SK-N-SH treated with all-trans-retinoic acid at 6 μM for 48 hours (cell line): ENCODE measurements around the gene HABP4.

Source experiments
- ATAC-seq: fragments of 200-7000 bp; cut with Tn5 transposase; 3 replicates; pipeline ENCODE4 v1.9.1; 2020; ENCODE audit warnings: mild to moderate bottlenecking, moderate library complexity
- BACH2 ChIP-seq: fragments of 250-450 bp; sonication (Bioruptor Pico); IDR thresholded peaks from 2 replicates; pipeline ENCODE4 v1.9.0; 2021; ENCODE audit warnings: mild to moderate bottlenecking, borderline replicate concordance
- CREB5 ChIP-seq: fragments of 250-450 bp; sonication (Bioruptor Pico); IDR thresholded peaks from 2 replicates; pipeline ENCODE4 v1.5.1; 2020; ENCODE audit warnings: low read depth, mild to moderate bottlenecking, moderate library complexity
- CSDC2 ChIP-seq: fragments of 250-450 bp; sonication (Bioruptor Pico); IDR thresholded peaks from 2 replicates; pipeline ENCODE4 v1.5.0; 2020; ENCODE audit warnings: mild to moderate bottlenecking, moderate library complexity
- CSRNP3 ChIP-seq: fragments of 250-450 bp; sonication (Bioruptor Pico); IDR thresholded peaks from 2 replicates; pipeline ENCODE4 v1.5.1; 2021; ENCODE audit warnings: mild to moderate bottlenecking, moderate library complexity
- ESRRG ChIP-seq: fragments of 250-450 bp; sonication (Bioruptor Pico); IDR thresholded peaks from 2 replicates; pipeline ENCODE4 v1.6.1; 2021; ENCODE audit warnings: mild to moderate bottlenecking
- OSR1 ChIP-seq: fragments of 250-450 bp; sonication (Bioruptor Pico); IDR thresholded peaks from 2 replicates; pipeline ENCODE4 v1.8.0; 2022; ENCODE audit warnings: moderate library complexity, mild to moderate bottlenecking, inconsistent platforms
- PATZ1 ChIP-seq: fragments of 250-450 bp; sonication (Bioruptor Pico); IDR thresholded peaks from 2 replicates; pipeline ENCODE4 v1.8.0; 2020; ENCODE audit warnings: mild to moderate bottlenecking, moderate library complexity, borderline replicate concordance
- POU6F1 ChIP-seq: fragments of 250-450 bp; sonication (Bioruptor Pico); IDR thresholded peaks from 2 replicates; pipeline ENCODE4 v1.8.0; 2021; ENCODE audit warnings: low read depth, mild to moderate bottlenecking, moderate library complexity, borderline replicate concordance
- PPARA ChIP-seq: fragments of 250-450 bp; sonication (Bioruptor Pico); IDR thresholded peaks from 2 replicates; pipeline ENCODE4 v1.5.0; 2020; ENCODE audit warnings: mild to moderate bottlenecking, borderline replicate concordance
- SNAI2 ChIP-seq: fragments of 250-450 bp; sonication (Bioruptor Pico); IDR thresholded peaks from 2 replicates; pipeline ENCODE4 v1.5.0; 2020; ENCODE audit warnings: mild to moderate bottlenecking, moderate library complexity
- TOX ChIP-seq: fragments of 250-450 bp; sonication (Bioruptor Pico); IDR thresholded peaks from 2 replicates; pipeline ENCODE4 v1.8.0; 2021; ENCODE audit warnings: mild to moderate bottlenecking, moderate library complexity, borderline replicate concordance
- TSHZ2 ChIP-seq: fragments of 250-450 bp; sonication (Bioruptor Pico); IDR thresholded peaks from 2 replicates; pipeline ENCODE4 v1.5.0; 2020; ENCODE audit warnings: mild to moderate bottlenecking, moderate library complexity
- ZC3H10 ChIP-seq: fragments of 250-450 bp; sonication (Bioruptor Pico); IDR thresholded peaks from 2 replicates; pipeline ENCODE4 v1.5.1; 2021; ENCODE audit warnings: mild to moderate bottlenecking, moderate library complexity
- ZFP3 ChIP-seq: fragments of 250-450 bp; sonication (Bioruptor Pico); IDR thresholded peaks from 2 replicates; pipeline ENCODE4 v1.5.0; 2020; ENCODE audit warnings: mild to moderate bottlenecking, moderate library complexity
- ZFP30 ChIP-seq: fragments of 450-650 bp; formaldehyde crosslinking; IDR thresholded peaks from 2 replicates; pipeline ENCODE4 v1.5.0; 2022; ENCODE audit warnings: mild to moderate bottlenecking, moderate library complexity
- ZNF565 ChIP-seq: fragments of 450-650 bp; formaldehyde crosslinking; conservative IDR thresholded peaks from 2 replicates; pipeline ENCODE4 v1.5.0; 2020; ENCODE audit warnings: low read depth, mild to moderate bottlenecking, moderate library complexity
- ZNF70 ChIP-seq: fragments of 450-650 bp; formaldehyde crosslinking; IDR thresholded peaks from 2 replicates; pipeline ENCODE4 v1.5.0; 2020; ENCODE audit warnings: mild to moderate bottlenecking, moderate library complexity
- ZNF8 ChIP-seq: fragments of 450-650 bp; formaldehyde crosslinking; IDR thresholded peaks from 2 replicates; pipeline ENCODE4 v1.5.0; 2020; ENCODE audit warnings: mild to moderate bottlenecking, moderate library complexity

HABP4 gene

DNA sequence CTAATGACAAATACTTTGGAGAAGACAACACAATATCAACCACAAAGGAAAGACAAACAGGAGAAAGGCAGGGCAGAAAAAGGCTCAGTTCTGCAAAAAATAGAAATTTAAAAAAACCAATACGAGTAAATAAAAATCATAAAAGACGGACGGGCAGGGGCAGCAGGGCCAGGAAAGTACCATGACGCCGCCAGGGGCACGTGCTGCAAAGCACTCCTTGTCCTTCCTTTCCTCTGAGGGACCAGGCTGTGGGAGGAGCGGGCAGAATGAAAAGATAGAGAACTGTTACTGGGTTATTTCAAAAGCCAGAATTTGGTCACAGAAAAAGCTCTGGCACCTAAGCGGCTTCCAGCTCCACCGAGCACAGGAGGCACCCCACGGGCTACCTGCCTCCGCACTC is 53.9 kb downstream of the HABP4 start:
- no peak for ATAC-seq
- TF ChIP-seq PATZ1, result no peak
- no peak for TF ChIP-seq BACH2
- no peak for TF ChIP-seq POU6F1 (CRISPR knock-in tag)
- no peak for TF ChIP-seq CSDC2 (CRISPR knock-in tag)
- no peak for TF ChIP-seq PPARA (CRISPR knock-in tag)
- no peak for TF ChIP-seq SNAI2
- TF ChIP-seq ESRRG (CRISPR knock-in tag), result no peak
- no peak for TF ChIP-seq TSHZ2 (CRISPR knock-in tag)
- TF ChIP-seq ZFP30 (CRISPR knock-in tag), result no peak
- TF ChIP-seq CREB5 (CRISPR knock-in tag), result no peak
- TF ChIP-seq, all 23 proteins: peak for 0

DNA sequence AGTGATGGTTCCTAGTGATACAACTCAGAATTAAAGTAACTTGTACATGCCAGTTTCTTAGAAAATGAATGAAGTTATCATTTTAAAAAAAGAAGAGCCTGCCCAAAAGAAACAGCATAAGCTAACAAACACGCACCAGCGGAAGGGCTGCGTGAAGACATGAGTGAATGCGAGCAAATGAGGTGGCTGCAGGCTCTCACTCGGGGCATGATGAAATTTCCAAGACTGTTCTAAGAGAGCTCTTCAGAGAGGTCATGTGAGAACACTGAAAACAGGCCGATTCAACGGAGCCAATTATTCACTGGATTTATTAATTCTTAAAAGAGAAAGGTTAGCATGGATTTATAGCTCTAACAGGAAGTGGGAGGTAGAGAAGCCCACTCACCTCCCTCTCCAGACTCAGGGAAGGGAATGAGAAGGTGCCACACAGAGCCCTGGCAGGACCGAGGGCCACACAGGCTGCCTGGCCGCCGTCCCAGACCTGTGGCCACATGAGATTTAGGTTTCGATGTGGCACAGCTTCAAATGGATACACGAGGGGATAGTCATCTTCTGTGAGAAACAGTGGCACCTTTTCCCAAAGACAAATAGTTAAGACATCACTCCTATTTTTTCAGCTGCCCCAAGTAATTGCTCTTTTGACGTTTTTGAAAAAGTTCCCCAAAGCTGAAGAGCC is 55.5 kb downstream of the HABP4 start:
- no peak for TF ChIP-seq POU6F1 (CRISPR knock-in tag)
- TF ChIP-seq ZNF8, result no peak
- TF ChIP-seq TOX (CRISPR knock-in tag), result no peak
- no peak for TF ChIP-seq ZNF565 (CRISPR knock-in tag)
- TF ChIP-seq BACH2, result no peak
- no peak for TF ChIP-seq ZFP3
- TF ChIP-seq TSHZ2 (CRISPR knock-in tag), result no peak
- no peak for TF ChIP-seq PPARA (CRISPR knock-in tag)
- TF ChIP-seq ZFP30 (CRISPR knock-in tag), result no peak
- TF ChIP-seq ZC3H10 (CRISPR knock-in tag), result no peak
- TF ChIP-seq ZNF70, result no peak
- TF ChIP-seq OSR1 (CRISPR knock-in tag), result no peak
- TF ChIP-seq CSRNP3 (CRISPR knock-in tag), result no peak
- no peak for ATAC-seq
